Muscle of back (tissue), 11 donors: ENCODE results near the gene MAIP1. TPM values are rescaled to one million over a fixed set of nuclear protein-coding genes. Genes with fewer than 3 reads are reported as not detected.
A peak's percentile ranks its signal among the peaks of the same experiment; 100 is the strongest.

Source experiments
- DNase-seq, 3 donors: peaks; one replicate each; pipeline versions ENCODE4 v3.0.0 to v3.0.0-alpha.2; 2013
- polyA plus RNA-seq, 10 donors: library from polyadenylated mRNA; unstranded; fragments of 120-200 nt; gene quantifications; one replicate each; pipeline ENCODE4 v1.2.1, GENCODE V29; 2013; ENCODE audit not compliant: insufficient read length in 10 of 10

MAIP1 gene
- polyA plus RNA-seq, 10 donors = 13.6 to 24.6 (median 17.6) TPM

GRCh38 chr2:199985625-199986207, 30.3 kb downstream of the MAIP1 start:
- peak; percentile 56 to 77 (median 57) for DNase-seq

DNA sequence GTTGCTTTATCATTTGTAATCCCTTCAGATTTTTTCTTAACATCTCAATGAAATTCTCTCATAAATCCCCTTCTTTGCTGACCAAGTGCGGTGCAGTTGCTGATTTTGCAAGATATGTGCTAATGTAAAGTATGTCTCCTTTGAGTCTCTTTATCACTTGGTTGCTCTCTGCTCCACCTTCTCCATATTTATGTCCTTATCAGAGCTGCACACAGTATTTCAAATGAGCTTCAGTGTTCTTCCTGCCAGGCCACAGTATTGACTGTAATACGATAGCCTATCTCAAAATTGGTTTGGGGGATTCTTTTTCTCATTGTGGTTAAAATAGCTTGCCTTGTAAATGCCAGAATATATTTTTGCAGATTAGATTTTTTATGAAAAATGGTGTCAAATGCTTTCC, 32.2 kb downstream of the MAIP1 start:
- peak in 1 of 3 donors; percentile 56 for DNase-seq

DNA sequence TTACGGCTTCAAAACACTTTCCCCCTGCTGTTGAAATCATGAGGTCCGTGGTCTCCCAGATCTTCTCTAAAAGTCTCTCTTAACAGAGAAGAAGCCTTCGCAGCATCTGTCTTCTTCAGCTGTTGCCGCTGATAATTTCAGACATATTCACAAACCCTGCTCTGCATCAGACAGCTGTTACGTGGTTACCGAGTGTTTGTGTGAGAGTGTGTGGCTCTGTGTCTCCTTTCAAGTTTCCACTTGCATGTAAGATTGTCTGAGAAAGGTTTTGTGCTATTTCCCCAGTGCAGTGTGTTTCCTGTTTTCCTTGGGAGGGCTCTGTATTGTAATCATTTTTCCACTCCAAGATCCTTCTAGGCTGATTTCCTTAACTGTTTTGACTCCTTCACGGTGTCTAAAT, 32.8 kb downstream of the MAIP1 start:
- DNase-seq = peak; percentile 59 to 90 (median 69)

DNA sequence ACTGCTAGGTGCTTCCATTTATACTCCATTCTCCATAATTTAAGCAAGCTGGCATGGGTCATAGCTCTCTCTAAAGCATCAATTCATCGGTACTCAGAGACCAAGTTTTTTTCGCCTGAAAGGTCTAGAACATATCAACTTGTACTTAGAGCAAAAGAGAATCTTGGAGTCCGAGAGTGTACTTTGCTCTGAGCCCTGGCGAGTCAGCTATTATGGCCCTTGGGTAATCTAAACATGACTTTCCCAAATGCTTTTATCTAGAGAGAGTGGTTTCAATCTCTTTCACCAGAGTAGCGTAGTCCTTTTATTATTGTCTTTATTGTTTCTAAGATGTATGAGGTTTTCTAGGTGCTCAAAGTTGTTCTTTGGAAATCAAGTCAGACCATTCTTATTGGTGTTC, 34.4 kb downstream of the MAIP1 start:
- no peak for DNase-seq

DNA sequence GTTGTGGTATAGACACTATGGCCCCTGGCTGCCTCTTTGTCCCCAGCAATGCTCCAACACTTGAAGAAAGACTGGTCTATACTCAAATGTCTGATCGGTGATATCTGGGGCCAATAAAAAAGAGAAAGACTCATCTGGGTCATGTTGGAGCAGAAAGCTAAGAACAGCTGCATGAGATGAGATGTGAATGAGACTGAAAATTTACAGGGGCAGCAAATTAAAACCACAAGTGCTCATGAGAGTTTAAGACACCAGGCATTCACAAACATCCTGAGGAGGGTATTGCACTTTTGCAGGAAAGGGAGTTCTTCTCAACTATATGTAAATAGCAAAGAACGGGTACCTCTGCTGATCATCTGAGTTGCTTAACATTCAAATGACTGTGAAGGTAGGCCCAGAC, 36.3 kb downstream of the MAIP1 start:
- no peak for DNase-seq

- DNase-seq = no peak
Observed at GRCh38 chr2:199992296-199992695, 36.9 kb downstream of the MAIP1 start.

GRCh38 chr2:199994371-199994770, 39.0 kb downstream of the MAIP1 start:
- DNase-seq = no peak

DNA sequence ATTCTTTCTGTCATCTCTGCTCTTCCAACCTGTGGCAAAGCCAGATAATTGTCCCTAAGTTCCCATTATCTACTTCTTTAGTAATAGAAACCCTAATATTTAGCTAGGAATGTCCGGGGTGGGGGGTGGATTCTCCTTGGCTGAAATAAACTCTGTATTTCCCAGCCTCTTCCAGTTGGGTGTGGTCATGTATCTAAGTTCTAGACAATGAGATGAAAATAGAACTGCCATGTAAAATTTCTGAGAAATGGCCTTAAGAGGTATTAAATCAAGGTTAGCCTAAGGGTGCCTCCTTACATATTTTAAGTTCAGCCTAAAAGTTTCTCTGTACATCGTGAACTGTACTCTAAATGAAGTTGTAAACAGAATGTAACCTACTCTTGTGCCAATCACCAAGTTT, 39.5 kb downstream of the MAIP1 start:
- DNase-seq = no peak

GRCh38 chr2:199997296-199997695, 41.9 kb downstream of the MAIP1 start:
- DNase-seq = no peak

GRCh38 chr2:199999166-199999565, 43.8 kb downstream of the MAIP1 start:
- DNase-seq = no peak

DNA sequence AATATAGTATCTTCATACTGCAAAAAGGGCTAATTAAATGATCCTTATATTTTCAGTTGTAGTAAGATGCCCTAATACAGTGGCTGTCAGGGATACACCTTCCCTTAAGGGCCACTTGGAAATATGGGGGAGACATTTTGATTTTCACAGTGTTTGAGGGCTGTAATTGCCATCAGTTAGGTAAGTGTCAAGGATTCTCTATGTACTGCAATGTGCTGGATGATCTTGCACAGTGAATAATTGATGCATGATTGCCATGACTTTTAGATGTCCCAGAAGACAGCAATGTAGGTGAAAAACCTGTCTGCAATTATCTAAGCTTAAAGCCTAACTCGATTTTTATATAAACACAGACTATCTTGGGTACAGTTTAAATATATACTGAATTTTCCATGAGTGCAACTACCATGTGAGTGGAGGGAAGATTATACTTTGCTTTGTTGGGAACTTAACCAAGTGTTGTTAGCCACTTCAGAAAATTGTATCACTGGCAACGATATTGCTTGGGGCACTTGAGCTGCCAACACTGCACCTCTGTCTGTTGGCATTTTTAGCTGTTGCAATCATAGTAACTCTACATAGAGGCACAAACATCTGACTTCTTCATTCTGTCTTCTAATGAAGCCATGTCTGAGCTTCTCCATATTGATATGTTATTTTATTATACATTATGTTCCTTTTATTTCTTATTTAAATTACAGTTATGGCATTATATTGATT, 45.2 kb downstream of the MAIP1 start:
- no peak for DNase-seq

DNA sequence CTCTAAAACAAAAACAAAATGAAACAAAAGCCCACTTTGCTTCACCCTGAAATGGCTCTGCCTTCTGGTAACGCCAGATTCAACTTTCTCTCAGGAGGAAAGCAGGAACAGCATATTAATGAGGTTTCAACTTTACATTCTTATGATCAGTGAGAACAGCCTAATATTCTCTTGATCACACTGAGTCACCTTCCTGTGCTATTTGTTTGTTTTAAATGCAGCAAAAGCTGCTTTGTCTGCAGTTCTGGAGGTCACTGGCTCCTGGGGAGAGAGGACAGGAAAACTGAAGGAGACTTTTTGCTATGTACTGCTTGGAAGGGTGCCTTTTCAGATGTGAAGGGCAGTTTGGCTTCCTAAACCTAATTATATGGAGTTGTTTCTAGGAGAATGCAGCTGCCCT, 48.1 kb downstream of the MAIP1 start:
- no peak for DNase-seq

DNA sequence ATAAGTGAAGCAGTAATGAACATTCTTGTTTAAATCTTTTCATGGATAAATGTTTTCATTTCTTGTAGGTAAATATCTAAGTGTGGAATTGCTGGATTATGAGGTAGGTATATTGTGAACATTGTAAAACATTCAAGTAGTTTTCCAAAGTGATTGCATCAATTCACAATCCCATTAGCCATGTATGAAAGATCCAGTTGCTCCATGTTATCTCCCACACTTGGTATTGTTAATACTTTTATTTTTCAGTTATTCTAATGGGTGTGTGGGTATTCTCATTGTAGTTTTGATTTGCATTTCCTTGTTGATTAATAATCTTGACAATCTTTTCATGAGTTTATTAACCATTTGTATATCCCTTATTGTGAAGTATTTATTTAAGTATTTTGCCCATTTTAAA, 50.3 kb downstream of the MAIP1 start:
- DNase-seq = no peak

GRCh38 chr2:200007306-200007705, 51.9 kb downstream of the MAIP1 start:
- DNase-seq = no peak

DNA sequence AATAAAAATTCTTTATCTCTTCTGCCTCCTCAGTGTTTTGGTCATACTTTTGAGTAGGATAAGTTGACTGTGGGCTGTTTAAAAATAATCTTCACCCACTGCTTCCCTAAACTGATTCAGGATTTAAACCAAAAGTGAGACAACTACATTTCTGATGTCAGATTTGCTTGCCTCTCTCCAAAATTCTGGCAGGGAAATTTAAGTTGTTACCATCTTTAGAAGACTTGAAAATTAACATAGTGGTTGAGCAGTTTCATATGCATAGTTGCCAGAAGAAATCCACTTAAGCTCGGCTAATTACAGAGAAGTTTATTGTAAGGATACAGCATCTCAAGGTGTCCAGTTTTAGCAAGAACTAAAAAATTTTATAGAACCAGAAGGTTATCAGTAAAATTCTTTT, 57.0 kb downstream of the MAIP1 start:
- DNase-seq = no peak

Other genes with a start within 250 kb of the MAIP1 start
- 1 to 10 TPM; 1.4 to 3.0 (median 2.2) TPM for gene FTCDNL1, start 104.4 kb upstream of the MAIP1 start, polyA plus RNA-seq
- gene C2orf69, start 44.3 kb upstream of the MAIP1 start, polyA plus RNA-seq = 10 to 100 TPM in 7 of 10 donors, 1 to 10 TPM in 3; 8.7 to 12.5 (median 10.4) TPM
- gene TYW5, start 91 bp upstream of the MAIP1 start, polyA plus RNA-seq = 10 to 100 TPM in 3 of 10 donors, 1 to 10 TPM in 7; 5.6 to 10.9 (median 7.9) TPM